Measurements from ENCODE around the gene FHL5.
"Not testable (repeated sequence)": the region's sequence is repeated elsewhere in the genome, so short reads cannot be mapped to it uniquely, and the experiment has no call there.

The FHL5 gene

GRCh38 chr6:96626759-96627364 is 63.9 kb downstream of the FHL5 start:
- H3K4me3 ChIP-seq (ENCODE audit: low read length), result no peak overlapping the region
- TF ChIP-seq CTCF (IDR thresholded peaks at IDR 0.05; ENCODE audit: insufficient read depth, low read depth, low read length, missing control alignments), result peak; percentile 22
- DNase-seq (ENCODE audit: low read depth), result peak; percentile 40

- DNase-seq (ENCODE audit: low read depth), result peak; percentile 41
- no peak for TF ChIP-seq CTCF (IDR thresholded peaks at IDR 0.05; ENCODE audit: insufficient read depth, low read depth, low read length, missing control alignments)
- no peak overlapping the region for H3K4me3 ChIP-seq (ENCODE audit: low read length)
These were observed 68.3 kb downstream of the FHL5 start for GRCh38 chr6:96631248-96631647.

- DNase-seq (ENCODE audit: low read depth); H3K4me3 ChIP-seq (ENCODE audit: low read length): not testable (repeated sequence)
These were observed 75.1 kb downstream of the FHL5 start for GRCh38 chr6:96637979-96638378.

GRCh38 chr6:96645106-96645505 is 82.2 kb downstream of the FHL5 start:
- TF ChIP-seq CTCF (IDR thresholded peaks at IDR 0.05; ENCODE audit: insufficient read depth, low read depth, low read length, missing control alignments), result no peak
- no peak for DNase-seq (ENCODE audit: low read depth)
- H3K4me3 ChIP-seq (ENCODE audit: low read length), result no peak overlapping the region

- H3K4me3 ChIP-seq (ENCODE audit: low read length), result no peak overlapping the region
- no peak for TF ChIP-seq CTCF (IDR thresholded peaks at IDR 0.05; ENCODE audit: insufficient read depth, low read depth, low read length, missing control alignments)
- no peak for DNase-seq (ENCODE audit: low read depth)
These were observed 87.0 kb downstream of the FHL5 start for GRCh38 chr6:96649926-96650325.

GRCh38 chr6:96651816-96652215 is 88.9 kb downstream of the FHL5 start:
- TF ChIP-seq CTCF (IDR thresholded peaks at IDR 0.05; ENCODE audit: insufficient read depth, low read depth, low read length, missing control alignments), result no peak
- DNase-seq (ENCODE audit: low read depth), result no peak
- no peak overlapping the region for H3K4me3 ChIP-seq (ENCODE audit: low read length)

GRCh38 chr6:96652552-96652951 is 89.6 kb downstream of the FHL5 start:
- H3K4me3 ChIP-seq (ENCODE audit: low read length), result no peak overlapping the region
- no peak for DNase-seq (ENCODE audit: low read depth)
- no peak for TF ChIP-seq CTCF (IDR thresholded peaks at IDR 0.05; ENCODE audit: insufficient read depth, low read depth, low read length, missing control alignments)
